ENCODE data around the gene KCNC2. TPM values are rescaled to one million over a fixed set of nuclear protein-coding genes. Genes with fewer than 3 reads are reported as not detected.

The KCNC2 gene
- polyA plus RNA-seq, 1 donor from 2014 or later: 7.4 TPM

DNA sequence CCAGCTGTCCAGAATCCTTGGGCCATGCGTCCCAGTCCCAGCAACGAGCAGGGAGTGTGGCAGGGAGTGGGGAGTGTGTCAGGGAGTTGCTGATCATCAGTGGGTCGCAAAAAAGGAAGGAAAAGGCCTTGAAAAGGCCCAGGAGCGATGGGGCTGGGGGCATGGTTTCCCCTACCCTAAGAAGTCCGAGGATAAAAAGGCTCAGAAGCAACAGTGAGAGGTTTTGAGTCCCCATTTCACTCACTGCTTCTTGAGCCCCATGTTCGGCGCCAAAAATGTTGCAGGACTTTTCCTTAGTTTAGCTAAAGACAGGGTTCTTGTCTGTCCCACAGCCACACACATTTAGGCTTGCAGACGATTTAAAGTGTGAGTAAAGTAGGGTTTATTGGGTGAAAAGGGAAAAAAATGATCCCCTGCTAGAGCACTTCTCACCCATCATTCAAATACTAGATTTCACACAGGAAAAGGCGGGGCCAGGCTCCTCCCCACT is 189.5 kb downstream of the KCNC2 start:
- H3K4me2 ChIP-seq (ENCODE audit: low read length): no peak overlapping the region
- no peaks in the 10 kb centered on the region for H4K20me1 ChIP-seq (ENCODE audit: insufficient read depth)
- no peak overlapping the region for H3K4me3 ChIP-seq (ENCODE audit: low read length)
- TF ChIP-seq TAF1 (IDR thresholded peaks at IDR 0.05; ENCODE audit: low read depth) (no peak), EZH2 (IDR thresholded peaks at IDR 0.05; ENCODE audit: borderline replicate concordance, insufficient read depth, low read length, poor library complexity, severe bottlenecking) (no peak), MXI1 (conservative IDR thresholded peaks at IDR 0.05; ENCODE audit: poor library complexity, severe bottlenecking) (no peak), EP300 (conservative IDR thresholded peaks at IDR 0.05; ENCODE audit: poor library complexity, severe bottlenecking) (no peak), SMC3 (conservative IDR thresholded peaks at IDR 0.05; ENCODE audit: poor library complexity) (no peak), POLR2AphosphoS5 (IDR thresholded peaks at IDR 0.05) (no peak), RAD21 (conservative IDR thresholded peaks at IDR 0.05) (no peak), CTCF (IDR thresholded peaks at IDR 0.05; ENCODE audit: poor library complexity, severe bottlenecking) (no peak)
- TF ChIP-seq, protein P1, sequence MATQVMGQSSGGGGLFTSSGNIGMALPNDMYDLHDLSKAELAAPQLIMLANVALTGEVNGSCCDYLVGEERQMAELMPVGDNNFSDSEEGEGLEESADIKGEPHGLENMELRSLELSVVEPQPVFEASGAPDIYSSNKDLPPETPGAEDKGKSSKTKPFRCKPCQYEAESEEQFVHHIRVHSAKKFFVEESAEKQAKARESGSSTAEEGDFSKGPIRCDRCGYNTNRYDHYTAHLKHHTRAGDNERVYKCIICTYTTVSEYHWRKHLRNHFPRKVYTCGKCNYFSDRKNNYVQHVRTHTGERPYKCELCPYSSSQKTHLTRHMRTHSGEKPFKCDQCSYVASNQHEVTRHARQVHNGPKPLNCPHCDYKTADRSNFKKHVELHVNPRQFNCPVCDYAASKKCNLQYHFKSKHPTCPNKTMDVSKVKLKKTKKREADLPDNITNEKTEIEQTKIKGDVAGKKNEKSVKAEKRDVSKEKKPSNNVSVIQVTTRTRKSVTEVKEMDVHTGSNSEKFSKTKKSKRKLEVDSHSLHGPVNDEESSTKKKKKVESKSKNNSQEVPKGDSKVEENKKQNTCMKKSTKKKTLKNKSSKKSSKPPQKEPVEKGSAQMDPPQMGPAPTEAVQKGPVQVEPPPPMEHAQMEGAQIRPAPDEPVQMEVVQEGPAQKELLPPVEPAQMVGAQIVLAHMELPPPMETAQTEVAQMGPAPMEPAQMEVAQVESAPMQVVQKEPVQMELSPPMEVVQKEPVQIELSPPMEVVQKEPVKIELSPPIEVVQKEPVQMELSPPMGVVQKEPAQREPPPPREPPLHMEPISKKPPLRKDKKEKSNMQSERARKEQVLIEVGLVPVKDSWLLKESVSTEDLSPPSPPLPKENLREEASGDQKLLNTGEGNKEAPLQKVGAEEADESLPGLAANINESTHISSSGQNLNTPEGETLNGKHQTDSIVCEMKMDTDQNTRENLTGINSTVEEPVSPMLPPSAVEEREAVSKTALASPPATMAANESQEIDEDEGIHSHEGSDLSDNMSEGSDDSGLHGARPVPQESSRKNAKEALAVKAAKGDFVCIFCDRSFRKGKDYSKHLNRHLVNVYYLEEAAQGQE (IDR thresholded peaks at IDR 0.05; ENCODE audit: borderline replicate concordance): no peak
- no peaks in the 10 kb centered on the region for H3K79me2 ChIP-seq (replicated peaks; ENCODE audit: insufficient read depth, low read length)
- peaks cover 7% of the 10 kb centered on the region for H3K9me3 ChIP-seq (ENCODE audit: low read length)
- H3F3A ChIP-seq (ENCODE audit: insufficient read depth, low read length, poor library complexity, severe bottlenecking): no peaks in the 10 kb centered on the region
- no peak overlapping the region for H3K27ac ChIP-seq (ENCODE audit: low read length)
- H3K9me2 ChIP-seq (ENCODE audit: insufficient read depth, low read length): no peaks in the 10 kb centered on the region
- no peaks in the 10 kb centered on the region for H3K36me3 ChIP-seq (ENCODE audit: insufficient read depth, low read length)
- H3K9ac ChIP-seq (ENCODE audit: low read length): no peak overlapping the region
- no peaks in the 10 kb centered on the region for H3K27me3 ChIP-seq (ENCODE audit: insufficient read depth, low read depth, low read length)
- H2AFZ ChIP-seq (ENCODE audit: low read depth, low read length): no peak overlapping the region

- H3K36me3 ChIP-seq (ENCODE audit: insufficient read depth, low read length): no peaks in the 10 kb centered on the region
- no peak overlapping the region for H3K27ac ChIP-seq (ENCODE audit: low read length)
- no peak overlapping the region for H2AFZ ChIP-seq (ENCODE audit: low read depth, low read length)
- no peaks in the 10 kb centered on the region for H3K27me3 ChIP-seq (ENCODE audit: insufficient read depth, low read depth, low read length)
- no peaks in the 10 kb centered on the region for H3K9me2 ChIP-seq (ENCODE audit: insufficient read depth, low read length)
- no peaks in the 10 kb centered on the region for H3K9me3 ChIP-seq (ENCODE audit: low read length)
- TF ChIP-seq, protein P1 (IDR thresholded peaks at IDR 0.05; ENCODE audit: borderline replicate concordance): no peak
- TF ChIP-seq RAD21 (conservative IDR thresholded peaks at IDR 0.05) (no peak), CTCF (IDR thresholded peaks at IDR 0.05; ENCODE audit: poor library complexity, severe bottlenecking) (no peak)
- no peaks in the 10 kb centered on the region for H3F3A ChIP-seq (ENCODE audit: insufficient read depth, low read length, poor library complexity, severe bottlenecking)
- no peak overlapping the region for H3K4me2 ChIP-seq (ENCODE audit: low read length)
- no peak overlapping the region for H3K9ac ChIP-seq (ENCODE audit: low read length)
- no peak overlapping the region for H3K4me3 ChIP-seq (ENCODE audit: low read length)
- no peaks in the 10 kb centered on the region for H4K20me1 ChIP-seq (ENCODE audit: insufficient read depth)
- H3K79me2 ChIP-seq (replicated peaks; ENCODE audit: insufficient read depth, low read length): no peaks in the 10 kb centered on the region
These were observed 198.5 kb downstream of the KCNC2 start for GRCh38 chr12:75011120-75011519.
